Measurements from ENCODE around the gene GPR34. TPM values are rescaled to one million over a fixed set of nuclear protein-coding genes. Genes with fewer than 3 reads are reported as not detected.
"Not testable (repeated sequence)": the region's sequence is repeated elsewhere in the genome, so short reads cannot be mapped to it uniquely, and the experiment has no call there.

Gene GPR34
- total RNA-seq, 1 donor from 2014 or later = 7.1 TPM

- no peak for DNase-seq (ENCODE audit: low spot score)
These were observed 4.3 kb downstream of the GPR34 start for GRCh38 chrX:41693024-41693423.

DNA sequence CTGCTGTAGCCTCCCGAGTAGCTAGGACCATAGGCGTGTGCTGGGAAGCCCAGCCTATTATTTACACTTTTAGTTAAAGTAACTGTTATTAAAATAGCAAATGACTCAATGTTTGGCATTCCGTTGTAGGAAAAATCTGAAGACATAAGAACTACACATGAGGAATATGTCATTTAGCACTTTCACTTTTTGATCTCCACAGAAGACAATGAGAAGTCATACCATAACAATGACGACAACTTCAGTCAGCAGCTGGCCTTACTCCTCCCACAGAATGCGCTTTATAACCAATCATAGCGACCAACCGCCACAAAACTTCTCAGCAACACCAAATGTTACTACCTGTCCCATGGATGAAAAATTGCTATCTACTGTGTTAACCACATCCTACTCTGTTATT lies 6.7 kb downstream of the GPR34 start:
- DNase-seq (ENCODE audit: low spot score) = no peak

- DNase-seq (ENCODE audit: low spot score) = no peak
These were observed 14.8 kb downstream of the GPR34 start for GRCh38 chrX:41703574-41704029.

- DNase-seq (ENCODE audit: low spot score) = no peak
These were observed 16.3 kb downstream of the GPR34 start for GRCh38 chrX:41705042-41705441.

DNA sequence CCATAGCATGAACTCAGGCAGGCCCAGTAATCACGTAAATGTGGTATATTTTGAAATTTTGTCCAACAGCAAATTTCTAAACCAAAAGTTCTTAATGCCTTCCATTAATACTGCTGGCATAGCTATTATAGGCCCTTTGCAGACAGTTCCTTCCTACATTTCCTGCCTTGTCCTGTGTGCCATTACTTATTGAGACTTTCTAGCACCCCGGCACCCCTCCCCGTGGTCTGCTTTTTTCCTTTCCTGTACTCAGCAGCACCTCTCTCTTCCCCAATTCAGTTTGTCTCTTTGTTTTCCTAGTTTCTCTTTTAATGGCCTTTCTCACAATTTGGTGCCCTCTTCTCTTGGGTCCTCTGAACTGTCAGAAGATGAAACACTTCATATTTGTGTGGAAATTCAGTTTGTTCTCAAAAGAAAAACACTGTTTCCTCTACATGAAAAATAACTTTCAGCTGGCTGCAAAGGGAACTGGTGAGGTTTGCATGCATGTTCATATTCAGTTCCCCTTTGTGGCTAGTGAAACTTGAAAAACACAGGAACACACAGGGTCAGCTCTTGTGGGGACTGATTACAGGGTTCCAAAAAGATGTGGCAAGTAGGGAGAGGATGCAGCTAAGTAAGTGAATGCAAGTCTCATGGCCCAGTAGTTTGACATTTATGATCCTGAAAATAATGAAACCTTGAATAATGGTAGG lies 17.1 kb downstream of the GPR34 start:
- no peak for DNase-seq (ENCODE audit: low spot score)

- no peak for DNase-seq (ENCODE audit: low spot score)
These were observed 18.4 kb downstream of the GPR34 start for GRCh38 chrX:41707218-41707617.

DNA sequence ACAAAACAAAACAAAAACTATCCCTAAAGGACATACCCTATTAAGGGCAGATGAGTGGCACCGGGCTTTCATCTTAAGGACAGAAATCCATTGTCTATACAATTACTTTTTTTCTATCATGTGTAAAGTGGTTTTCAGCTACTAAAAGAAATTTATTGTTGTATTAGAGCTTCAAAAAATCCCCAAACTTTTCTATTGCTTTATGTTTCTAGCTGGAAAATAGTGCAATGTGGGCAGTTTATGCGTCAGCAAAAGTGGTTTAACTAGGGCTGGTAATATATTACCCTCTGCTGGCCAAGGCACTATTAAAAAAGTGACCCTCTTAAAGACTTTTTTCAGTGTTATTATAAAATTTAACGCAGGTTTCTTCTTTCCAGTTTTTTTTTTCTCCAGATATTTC lies 19.7 kb downstream of the GPR34 start:
- no peak for DNase-seq (ENCODE audit: low spot score)

DNA sequence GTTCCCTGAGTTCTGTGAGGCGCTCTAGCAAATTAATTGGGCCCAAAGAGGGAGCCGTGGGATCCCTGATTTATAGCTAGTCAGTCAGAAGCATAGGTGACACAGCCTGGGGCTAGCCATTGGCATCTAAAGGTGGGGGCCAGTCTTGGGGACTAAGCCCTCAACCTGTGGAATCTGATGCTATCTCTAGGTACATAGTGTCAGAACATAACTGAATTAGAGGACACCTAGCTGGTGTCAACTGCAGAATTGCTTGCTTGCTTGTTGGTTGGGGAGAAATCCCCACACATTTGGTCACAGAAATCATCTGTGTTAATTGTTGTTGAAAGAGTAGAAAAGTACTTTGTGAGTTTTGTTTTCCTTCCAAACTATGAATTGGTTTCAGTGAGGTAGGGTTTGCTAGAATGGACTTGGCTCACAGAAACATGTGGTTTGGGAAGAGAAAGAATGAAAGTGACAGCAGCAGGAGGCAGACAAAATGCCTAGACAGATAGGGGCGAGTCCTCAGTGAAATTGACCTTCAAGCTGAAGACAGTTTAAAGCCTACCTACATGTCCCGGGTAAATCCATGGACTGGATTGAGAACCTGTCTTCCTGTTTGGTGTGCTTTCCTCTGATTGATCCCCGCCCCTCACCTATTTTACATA lies 22.4 kb downstream of the GPR34 start:
- no peak for DNase-seq (ENCODE audit: low spot score)

- DNase-seq (ENCODE audit: low spot score) = no peak
These were observed 27.4 kb downstream of the GPR34 start for GRCh38 chrX:41716222-41716621.

DNA sequence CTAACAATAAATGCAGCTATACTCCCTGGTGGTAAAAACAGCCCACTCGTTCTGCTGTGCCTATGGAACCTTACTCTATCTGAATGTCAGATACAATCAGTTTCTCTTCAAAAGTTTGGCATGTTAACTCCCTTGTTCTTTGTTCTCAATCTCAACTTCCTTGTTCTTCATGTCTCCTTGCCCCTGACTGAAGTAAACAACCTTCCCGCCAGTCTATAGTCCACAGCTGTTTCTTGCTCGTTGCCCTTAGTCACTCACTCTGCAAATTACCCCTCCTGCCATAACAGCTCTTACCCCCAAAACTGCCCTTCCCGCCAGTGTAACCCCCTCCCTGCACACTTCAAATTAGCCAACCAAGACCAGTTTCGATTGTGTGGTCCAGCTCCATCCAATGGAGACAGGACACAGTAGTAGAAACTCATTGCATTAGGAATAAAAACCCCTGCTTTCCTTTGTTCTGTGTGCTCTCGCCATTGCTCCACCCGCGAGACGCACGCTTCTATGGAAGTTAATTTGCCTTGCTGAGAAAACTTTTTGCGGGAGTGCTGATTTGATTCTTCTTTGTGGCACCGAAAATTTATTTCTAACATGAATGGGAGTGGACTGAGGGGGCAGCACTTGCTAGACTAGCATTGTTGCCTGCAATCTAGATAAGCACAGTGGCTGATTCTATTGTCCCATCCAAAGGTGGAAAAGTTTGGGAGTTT lies 28.1 kb downstream of the GPR34 start:
- no peak for DNase-seq (ENCODE audit: low spot score)

DNA sequence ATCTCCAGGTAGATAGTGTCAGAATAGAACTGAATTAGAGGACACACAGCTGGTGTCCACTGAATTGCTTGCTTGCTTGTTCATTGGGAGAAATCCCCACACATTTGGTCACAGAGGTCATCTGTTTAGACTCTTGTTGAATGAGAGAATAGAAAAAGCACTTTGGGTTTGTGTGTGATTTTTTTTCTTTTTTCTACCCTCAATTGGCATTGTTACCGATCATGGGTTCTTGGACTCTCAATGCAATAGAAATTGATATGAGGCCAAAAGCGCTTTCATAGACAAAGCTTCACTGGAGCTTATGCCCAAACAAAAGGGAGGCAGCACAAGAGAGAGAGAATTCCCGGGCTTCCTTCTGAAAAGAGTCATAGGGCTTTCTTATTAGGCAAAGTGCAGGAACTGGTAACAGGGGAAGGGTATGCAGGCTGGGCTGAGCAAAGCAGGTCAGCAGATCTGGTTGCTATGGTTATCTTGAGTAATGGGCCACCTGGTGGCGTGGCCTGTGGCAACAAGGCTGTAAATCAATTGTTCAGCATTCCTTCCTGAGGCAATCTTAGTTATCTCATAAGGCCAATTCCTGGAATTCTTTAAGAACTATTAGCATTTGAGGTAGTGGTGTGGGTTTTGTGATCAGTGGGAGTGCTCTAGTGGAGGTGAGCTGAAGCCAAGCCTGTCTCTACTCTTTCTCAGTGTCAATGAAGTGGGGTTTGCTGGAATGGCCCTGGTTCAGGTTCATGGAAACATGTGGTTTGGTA lies 29.9 kb downstream of the GPR34 start:
- DNase-seq (ENCODE audit: low spot score) = no peak

- not testable (repeated sequence) for DNase-seq (ENCODE audit: low spot score)
These were observed 30.8 kb downstream of the GPR34 start for GRCh38 chrX:41719610-41720009.

DNA sequence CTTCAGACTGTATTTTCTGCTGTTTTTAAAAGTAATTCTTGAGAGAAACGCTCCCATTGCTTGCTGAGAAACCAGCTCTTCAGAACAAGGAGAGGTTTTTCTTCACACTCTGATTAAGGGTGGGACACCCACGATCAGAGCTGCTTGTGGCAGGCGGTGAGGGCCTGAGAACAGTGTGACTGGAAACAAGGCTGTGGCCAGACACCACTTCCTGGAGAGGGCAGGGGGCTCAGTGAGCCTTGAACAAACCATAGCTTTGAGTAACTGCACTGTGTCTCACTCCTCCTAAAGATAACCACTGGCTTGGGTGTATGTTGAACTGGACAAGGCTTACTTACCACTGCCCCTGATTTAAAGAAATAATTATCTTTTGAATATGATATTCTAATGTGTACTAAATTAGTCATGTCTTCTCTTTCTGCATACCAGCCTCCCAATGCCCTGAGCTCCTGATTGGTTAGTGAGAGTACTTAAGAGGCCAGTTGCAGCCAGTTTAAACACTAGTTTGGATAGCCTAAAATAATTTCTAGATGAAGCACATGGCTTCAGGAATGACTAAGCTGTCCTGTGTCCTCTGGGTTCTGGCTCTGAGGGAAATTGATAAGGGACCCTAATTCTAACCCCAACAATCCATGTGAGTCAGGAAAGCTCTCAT lies 31.5 kb downstream of the GPR34 start:
- no peak for DNase-seq (ENCODE audit: low spot score)

DNA sequence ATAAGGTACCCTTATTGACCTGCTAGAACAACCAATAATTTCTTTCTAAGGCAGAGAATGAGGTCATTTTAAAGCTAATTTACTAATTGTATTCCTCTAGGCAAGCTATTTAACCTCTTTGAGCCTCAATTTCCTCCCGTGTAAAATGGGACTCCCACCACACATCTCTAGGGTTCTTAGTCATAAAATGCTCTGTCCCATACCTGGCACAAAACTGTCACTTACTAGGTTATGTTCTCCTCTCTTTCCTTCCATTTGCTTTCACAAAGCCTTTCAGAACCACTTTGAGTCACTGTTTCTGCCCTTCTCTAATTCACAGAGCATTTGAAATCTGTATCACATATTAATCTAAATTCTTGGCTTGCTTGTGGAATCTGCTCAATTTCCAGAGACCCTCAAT lies 32.8 kb downstream of the GPR34 start:
- DNase-seq (ENCODE audit: low spot score) = no peak

- DNase-seq (ENCODE audit: low spot score) = no peak
These were observed 33.4 kb downstream of the GPR34 start for GRCh38 chrX:41722214-41722613.

DNA sequence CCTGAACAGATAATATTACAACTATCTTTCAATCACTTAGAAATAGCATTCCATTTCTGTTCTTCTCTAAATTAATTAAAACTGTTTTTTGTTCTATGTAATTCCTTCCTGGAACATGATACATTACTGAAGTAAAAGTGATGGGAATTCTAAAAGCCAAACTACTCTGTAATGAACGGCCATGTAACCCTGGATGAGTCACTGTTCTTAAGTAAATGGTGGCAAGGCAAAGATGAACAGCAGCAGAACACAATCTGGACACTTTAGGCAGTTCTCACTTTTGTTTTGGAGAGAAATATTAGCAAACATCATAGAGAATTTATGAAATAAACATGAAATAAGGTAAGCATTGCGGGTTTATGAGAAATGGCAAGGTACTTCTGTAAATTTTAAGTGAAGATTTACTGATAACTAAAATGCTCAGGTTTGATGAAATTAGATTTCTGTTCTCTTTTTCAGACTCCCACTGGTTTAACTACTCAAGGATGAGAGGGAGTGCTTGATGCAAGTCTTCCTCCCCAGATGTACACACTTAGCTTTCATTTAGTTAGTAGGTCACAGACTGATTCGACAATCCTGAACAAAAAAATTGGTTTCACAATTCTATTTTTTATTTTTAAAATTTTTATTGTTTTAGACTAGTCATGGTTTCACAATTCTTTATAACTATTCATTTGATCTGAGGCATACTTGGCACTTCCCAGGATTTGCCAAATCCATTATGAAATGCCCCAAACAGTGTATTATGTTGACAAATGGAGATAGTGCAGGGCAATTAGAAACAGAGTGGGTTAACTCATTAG lies 34.2 kb downstream of the GPR34 start:
- DNase-seq (ENCODE audit: low spot score) = no peak

GRCh38 chrX:41723826-41724225 lies 35.1 kb downstream of the GPR34 start, which contains the start of gene GPR82:
Gene GPR82, plus strand, starts transcription at chrX:41724181. Its CDS starts 2,846 bp downstream, at chrX:41727027.
- DNase-seq (ENCODE audit: low spot score) = no peak

DNA sequence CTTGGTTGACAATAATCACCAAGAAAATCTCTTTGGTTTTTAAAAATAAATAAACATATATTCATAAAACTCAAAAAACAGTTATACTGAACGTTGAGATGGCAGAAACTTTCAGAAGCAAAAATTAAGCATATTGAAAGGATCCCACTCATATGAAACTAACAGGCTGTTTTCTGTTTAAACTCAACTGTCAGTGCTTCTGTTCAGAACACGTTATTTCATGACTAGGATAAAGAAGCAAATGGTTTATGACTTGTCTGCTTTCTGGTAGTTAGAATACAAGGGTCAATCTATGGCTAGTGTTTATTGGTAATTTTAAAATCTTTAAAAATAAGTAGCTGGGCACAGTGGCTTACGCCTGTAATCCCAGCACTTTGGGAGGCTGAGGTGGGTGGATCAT lies 39.4 kb downstream of the GPR34 start:
- no peak for DNase-seq (ENCODE audit: low spot score)

DNA sequence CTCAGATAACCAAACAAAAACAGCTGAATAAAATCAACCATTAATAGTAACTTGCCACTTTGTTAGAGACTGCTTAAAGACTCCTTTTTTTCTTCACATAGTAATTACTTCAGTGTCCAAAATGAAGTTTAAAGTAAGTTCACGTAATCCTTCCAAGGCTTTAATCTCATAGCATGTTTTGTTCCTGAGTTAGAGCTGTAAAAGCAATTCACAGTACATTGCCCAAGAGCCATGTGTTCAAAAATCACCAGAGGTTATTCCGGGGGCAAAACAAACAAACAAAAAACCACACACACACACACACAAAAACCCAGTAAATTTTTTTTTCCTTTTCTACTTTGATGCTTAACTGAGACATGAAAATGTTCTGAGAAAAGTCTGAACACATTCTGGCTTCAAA lies 41.3 kb downstream of the GPR34 start:
- DNase-seq (ENCODE audit: low spot score) = no peak

DNA sequence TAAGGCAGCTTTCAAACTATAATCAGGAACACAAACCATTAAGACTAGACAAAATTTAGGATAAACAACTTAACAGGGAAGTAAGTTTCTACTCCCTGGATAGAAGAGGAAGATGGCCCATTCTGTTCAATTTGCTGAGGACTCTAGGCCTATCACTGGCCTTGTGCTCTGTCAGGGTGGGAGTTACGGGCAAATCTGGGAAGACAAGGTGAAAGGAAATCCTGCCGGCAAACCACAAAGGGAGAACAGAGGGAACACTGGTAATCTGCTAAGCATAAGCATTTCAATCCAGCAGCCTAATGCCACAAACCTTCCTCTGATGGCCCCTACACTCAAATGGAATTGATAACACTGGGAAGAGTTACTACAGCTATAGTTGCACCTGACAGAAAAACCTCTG lies 43.5 kb downstream of the GPR34 start:
- DNase-seq (ENCODE audit: low spot score) = no peak

GRCh38 chrX:41733939-41734338 lies 45.2 kb downstream of the GPR34 start:
- DNase-seq (ENCODE audit: low spot score) = no peak

Data from ureter (tissue), 1 donor.